Neural progenitor cell (in vitro differentiated cells): ENCODE data around the gene CHIT1.

Experiments
- EZH2 ChIP-seq: fragments of 200-600 bp; sonication (generic); IDR thresholded peaks from 2 replicates; pipeline ENCODE4 v1.6.1; 2017; ENCODE audit warnings: antibody characterized with exemption, mild to moderate bottlenecking, moderate library complexity
- TF ChIP-seq, protein P1 (sequence below): fragments of 200-600 bp; sonication (generic); IDR thresholded peaks from 2 replicates; pipeline ENCODE4 v1.5.1; 2017; ENCODE audit warnings: antibody characterized with exemption, mild to moderate bottlenecking

DNA sequence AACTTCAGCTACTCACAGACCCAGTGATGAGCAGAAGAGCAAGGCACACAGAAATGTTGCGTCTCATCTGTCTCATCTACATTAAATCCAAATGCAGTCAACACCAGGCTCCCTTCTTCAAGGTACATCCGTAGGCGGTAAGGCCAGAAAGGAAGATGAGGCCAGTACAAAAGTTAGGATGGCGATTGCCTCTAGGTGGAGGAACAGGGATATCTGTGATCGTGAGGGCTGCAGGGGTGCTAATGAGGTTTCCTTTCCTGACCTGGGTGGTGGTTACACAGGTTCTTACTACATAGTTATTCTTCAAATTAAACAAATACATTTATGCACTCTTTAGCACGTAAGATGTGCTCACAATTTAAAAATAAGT, 52.5 kb downstream of the CHIT1 start:
- TF ChIP-seq, protein P1, sequence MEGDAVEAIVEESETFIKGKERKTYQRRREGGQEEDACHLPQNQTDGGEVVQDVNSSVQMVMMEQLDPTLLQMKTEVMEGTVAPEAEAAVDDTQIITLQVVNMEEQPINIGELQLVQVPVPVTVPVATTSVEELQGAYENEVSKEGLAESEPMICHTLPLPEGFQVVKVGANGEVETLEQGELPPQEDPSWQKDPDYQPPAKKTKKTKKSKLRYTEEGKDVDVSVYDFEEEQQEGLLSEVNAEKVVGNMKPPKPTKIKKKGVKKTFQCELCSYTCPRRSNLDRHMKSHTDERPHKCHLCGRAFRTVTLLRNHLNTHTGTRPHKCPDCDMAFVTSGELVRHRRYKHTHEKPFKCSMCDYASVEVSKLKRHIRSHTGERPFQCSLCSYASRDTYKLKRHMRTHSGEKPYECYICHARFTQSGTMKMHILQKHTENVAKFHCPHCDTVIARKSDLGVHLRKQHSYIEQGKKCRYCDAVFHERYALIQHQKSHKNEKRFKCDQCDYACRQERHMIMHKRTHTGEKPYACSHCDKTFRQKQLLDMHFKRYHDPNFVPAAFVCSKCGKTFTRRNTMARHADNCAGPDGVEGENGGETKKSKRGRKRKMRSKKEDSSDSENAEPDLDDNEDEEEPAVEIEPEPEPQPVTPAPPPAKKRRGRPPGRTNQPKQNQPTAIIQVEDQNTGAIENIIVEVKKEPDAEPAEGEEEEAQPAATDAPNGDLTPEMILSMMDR: no peak
- TF ChIP-seq EZH2: no peak
